GM20000 (cell line): ENCODE results near the gene CCDC187.
A peak's percentile ranks its signal among the peaks of the same experiment; 100 is the strongest.

Experiments
- DNase-seq: peaks from one replicate; pipeline ENCODE4 v3.0.0; 2012; ENCODE audit warnings: low spot score
- CTCF ChIP-seq: IDR thresholded peaks from 2 replicates; pipeline ENCODE4 v1.5.1; 2012; ENCODE audit warnings: mild to moderate bottlenecking, control low read depth; ENCODE audit errors: extremely low read depth, missing control alignments

Gene CCDC187

GRCh38 chr9:136208675-136209074, 95.2 kb downstream of the CCDC187 start:
- DNase-seq, result no peak
- no peak for TF ChIP-seq CTCF

GRCh38 chr9:136207616-136208015, 96.3 kb downstream of the CCDC187 start:
- TF ChIP-seq CTCF, result no peak

GRCh38 chr9:136206602-136207275, 97.2 kb downstream of the CCDC187 start:
- TF ChIP-seq CTCF, result no peak

More at GRCh38 chr9:136207616-136208015, 96.3 kb downstream of the CCDC187 start:
- DNase-seq, result no peak

GRCh38 chr9:136205707-136205992, 98.2 kb downstream of the CCDC187 start:
- no peak for TF ChIP-seq CTCF
- DNase-seq, result no peak

More at GRCh38 chr9:136206602-136207275, 97.2 kb downstream of the CCDC187 start:
- no peak for DNase-seq

GRCh38 chr9:136204838-136205706, 98.8 kb downstream of the CCDC187 start, which contains the start of gene LHX3:
TSS of gene LHX3 (minus strand) at chr9:136205128. CDS start at chr9:136205012, 116 bp downstream.
- DNase-seq, result peak; percentile 84

GRCh38 chr9:136204145-136204805, 99.6 kb downstream of the CCDC187 start:
- no peak for TF ChIP-seq CTCF
- peak; percentile 47 for DNase-seq

More at GRCh38 chr9:136204838-136205706, 98.8 kb downstream of the CCDC187 start, which contains the start of gene LHX3:
- no peak for TF ChIP-seq CTCF
